ENCODE data around the gene PRPF19. TPM values are rescaled to one million over a fixed set of nuclear protein-coding genes. Genes with fewer than 3 reads are reported as not detected.

PRPF19 gene
- total and polyA plus RNA-seq, 2 of the 8 experiments (the other 6 are each of a cell fraction or from before 2014, with no cell fraction given) = 107 to 141 TPM

- TF ChIP-seq CHD7 (IDR thresholded peaks at IDR 0.05; ENCODE audit: insufficient replicate concordance, low read length) (no peak), SAP30 (IDR thresholded peaks at IDR 0.05; ENCODE audit: insufficient read depth, insufficient replicate concordance, low read length) (no peak), JUND (IDR thresholded peaks at IDR 0.05; ENCODE audit: low read length) (no peak), RBBP5 (IDR thresholded peaks at IDR 0.05; ENCODE audit: borderline replicate concordance, low read depth, low read length) (no peak)
These were observed 61.0 kb downstream of the PRPF19 start (continued) for GRCh38 chr11:60845338-60845737.
